ENCODE results near the gene TMEM126B.
A peak's percentile ranks its signal among the peaks of the same experiment; 100 is the strongest.
"Not testable (repeated sequence)": the region's sequence is repeated elsewhere in the genome, so short reads cannot be mapped to it uniquely, and the experiment has no call there.

TMEM126B gene

DNA sequence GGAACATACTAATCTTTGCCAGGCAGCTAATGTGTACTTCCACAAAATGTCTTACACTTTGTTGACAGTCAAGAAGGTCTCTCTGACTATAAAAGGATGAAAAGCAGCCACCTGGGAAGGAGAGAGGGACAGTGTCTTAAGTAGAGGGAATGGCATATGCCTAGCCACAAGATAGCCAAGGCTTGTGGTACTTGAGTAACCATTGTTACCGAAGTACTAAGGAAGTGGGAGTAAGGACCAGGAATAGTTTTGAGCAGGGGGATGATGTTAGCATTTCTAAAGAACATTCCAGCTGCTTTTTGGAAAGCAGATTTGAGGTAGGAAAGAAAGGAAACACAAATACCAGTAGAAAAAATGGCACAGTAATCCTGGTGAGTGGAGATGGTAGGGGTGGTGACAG, 22.7 kb downstream of the TMEM126B start:
- no peak for DNase-seq

DNA sequence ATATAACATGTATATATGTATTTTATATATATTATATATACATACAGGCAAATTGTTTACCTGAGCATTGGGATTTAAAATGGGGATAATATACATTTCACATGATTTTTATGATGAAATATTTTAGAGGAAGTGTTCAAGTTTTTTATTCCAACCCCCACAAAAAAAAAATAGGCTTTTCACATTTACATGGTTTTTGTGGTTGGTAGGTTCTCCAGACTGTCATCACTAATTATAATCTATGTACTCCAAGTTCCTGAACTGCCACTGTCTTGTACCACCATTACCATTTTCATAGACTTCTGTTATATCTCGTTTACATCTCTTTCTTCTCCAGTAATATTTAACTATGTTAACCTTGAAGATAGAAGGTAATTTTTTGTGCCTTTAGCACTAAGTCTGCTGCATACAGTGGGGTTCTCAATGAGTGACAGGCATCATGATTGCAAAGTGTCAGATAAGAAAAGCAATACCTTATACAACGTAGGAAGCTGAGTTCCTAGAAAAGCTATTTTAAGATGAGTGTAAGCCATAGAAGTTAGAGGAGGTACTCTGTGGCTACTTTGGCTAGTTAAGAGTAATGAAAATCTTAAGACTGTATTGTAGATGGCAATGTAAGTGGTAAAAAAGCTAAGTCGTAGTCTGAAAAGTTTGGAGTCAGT, 24.5 kb downstream of the TMEM126B start:
- no peak for DNase-seq

DNA sequence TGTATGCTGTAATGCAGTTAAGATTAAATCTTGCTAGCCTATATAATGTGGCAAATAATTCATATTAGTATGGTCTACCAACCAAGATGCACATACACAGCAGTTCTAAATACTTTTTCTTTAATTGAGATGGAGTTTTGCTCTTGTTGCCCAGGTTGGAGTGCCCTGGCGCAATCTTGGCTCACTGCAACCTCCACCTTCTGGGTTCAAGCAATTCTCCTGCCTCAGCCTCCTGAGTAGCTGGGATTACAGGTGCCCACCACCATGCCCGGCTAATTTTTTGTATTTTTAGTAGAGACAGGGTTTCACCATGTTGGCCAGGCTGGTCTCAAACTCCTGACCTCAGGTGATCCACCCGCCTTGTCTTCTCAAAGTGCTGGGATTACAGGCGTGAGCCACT, 25.9 kb downstream of the TMEM126B start:
- not testable (repeated sequence) for DNase-seq

DNA sequence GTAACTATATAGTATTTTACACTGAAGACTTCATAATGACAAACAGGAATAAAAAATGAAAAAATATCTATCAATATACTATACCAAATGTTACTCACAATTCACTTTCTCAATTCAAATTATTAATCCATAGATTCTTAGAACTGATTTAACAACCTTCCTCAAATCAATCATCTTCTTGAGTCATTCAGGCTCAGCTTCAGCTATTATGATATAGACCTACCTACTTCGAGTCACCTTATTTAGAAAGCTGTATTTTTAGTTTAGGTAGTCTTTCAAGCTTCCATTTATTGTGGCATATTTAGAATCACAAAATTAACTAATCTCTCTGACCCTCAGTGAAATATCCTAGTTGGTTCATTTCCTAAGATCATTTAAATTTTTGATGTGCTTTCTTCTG, 28.4 kb downstream of the TMEM126B start:
- no peak for DNase-seq

DNA sequence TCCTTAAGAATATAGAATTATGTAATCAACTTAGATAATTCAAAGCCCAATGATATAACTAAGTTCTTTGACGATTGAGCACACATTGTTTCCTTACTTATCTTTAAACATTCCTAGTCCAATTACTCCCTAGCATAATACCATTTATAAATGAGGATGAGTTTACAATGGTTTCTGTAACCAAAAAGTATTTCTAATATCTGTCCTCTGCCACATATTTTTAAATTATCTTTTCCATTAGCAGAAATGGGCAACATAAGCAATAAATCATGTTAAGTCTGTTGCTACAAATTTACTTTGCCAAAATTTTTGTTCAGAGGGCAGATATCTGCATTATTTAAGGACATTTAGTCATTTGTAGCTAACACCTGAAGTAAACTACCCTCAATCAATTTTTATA, 29.8 kb downstream of the TMEM126B start:
- DNase-seq, result no peak

DNA sequence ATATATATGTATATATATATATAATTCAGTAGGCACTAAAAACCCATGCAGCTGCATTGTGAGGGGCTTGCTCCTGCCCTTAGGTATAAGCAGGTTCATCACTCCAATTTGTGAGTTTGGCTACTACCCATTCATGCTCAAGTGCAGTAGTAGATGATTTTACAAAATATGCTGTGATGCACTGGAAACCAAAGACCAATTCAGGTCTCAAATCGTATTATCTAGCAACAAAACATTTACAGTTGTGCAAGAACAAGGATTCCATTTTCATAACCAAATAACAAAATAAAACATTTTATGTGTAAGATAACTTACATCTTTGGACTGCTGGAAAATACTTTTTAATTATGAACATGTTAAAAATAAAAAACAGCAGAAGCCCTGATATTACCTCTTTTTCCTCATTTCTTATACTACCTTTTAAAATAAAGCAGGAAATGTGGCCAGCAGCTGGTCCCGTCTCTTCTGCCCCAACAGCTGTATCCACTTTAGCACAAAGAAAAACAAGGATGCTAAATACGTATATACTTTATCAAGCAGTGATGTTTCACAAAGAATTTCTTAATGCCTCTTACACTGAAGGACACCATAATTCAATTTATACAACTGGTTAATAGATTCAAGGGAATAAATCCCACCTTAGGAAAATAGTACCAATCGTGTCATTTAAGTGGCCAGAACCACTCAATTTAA, 33.7 kb downstream of the TMEM126B start:
- no peak for DNase-seq

DNA sequence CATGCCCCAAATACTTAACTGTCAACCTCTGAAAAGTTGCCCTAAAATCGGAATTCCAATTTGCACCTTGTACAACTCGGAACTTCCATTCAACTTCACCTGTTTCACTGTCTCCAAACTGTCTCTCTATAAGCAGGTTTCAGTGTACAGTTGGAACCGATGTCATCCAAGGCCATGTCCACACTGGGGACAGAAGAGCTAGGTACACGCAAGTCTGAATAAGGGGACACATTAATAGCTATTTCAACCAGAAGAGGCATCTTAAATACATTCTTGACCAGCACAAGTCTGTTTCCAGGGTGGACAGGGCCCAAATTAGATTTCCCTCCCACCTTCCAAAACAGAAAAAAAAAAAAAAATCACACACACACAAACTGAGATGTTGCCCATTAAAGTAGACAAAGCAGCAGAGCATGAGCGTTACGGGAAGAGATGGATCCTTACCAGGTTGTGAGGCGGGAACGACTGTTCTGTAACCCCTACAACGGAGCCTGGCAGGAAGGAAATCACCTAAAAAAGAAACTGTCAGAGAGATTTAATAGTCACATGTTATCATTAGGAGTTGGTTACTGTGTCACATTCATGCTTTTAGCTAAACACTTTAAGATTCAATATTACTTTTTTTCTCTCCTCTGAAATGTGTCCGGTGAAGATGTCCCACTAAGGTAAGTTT, 34.8 kb downstream of the TMEM126B start:
- no peak for DNase-seq

DNA sequence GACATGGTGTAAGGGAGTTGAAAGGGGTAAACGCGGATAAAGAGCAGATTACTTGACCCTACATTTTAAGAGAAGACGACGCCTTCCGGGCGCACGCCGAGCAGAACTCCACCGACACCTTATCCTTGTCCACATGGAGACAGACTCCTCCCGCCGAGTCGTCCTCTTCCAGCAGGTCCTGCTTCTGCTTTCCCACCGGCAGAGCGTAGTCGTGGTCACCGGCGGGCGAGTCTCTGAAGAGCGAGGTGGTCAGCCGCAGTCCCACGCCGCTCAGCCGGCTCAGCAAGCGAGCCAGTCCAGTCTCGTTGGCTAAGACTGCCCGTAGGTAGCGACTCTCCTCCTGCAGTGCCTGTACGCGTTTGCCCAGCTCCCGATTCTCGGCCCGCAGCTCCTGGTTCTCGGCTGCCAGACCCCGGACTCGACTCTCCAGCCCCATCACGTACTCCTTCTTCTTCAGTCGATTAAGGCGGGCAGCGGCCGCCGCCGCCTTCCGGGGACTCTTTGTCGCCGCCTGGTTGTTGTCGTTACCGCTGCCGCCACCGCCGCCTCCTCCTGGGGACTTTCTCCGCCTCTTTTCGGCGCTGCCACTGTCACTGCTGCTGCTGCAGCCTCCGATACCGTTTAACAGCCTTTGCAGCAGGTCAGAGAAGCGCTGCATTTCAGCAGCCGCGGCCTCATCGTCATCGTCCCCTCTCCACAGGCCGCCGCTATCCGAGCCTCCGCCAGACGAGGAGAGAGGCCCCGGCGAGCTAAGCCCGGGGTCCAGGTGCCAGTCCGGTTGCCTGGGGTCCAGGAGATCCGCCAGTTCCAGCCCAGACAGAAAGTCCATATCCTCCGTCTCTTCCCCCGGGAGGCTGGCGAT, 35.6 kb downstream of the TMEM126B start:
- DNase-seq, result peak; percentile 90

DNA sequence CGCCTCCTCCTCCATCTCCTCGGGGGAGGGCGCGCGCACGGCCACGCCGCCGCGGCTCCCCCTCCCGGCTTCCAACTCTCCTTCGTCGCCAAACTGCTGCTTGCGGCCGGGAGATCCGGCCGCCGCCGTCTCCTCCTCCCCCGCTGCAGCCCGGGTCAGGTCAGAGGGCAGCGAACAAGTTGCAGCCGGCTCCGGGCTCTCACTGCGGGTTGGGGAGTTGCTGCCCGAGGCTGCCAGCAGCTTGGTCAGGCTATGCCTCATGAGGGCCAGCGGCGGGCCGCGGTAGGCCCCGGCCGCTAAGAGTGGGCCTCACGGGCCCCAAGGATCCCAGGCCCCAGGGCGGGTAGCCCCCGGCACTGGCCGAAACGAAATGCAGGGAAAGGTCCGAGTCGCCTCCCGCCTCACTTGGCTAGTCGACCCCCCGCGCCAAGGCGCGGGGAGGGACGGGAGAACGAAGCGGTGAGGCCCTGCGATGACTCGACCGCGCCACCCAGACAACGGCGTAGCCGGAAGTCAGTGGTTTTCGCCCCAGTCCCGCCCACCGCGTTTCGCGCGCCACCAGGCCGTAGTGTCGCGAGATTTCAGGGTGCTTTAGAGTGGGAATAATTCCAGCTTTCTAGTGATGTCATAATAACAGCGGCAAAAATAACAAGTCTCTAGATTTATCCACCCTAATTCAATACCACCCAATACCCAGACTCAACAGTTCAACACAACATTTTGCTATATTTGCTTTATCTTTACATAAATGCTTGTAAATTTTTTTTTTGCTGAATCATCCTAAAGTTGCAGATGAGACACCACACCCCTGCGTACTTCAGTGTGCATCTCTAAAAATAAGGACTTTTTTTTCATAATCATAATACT, 36.5 kb downstream of the TMEM126B start, which contains the start of gene CREBZF:
Gene CREBZF (minus strand): TSS at position 515 of the 867 bp plus-strand sequence. CDS start 254 bp downstream, at position 261.
- peak; percentile 97 for DNase-seq

DNA sequence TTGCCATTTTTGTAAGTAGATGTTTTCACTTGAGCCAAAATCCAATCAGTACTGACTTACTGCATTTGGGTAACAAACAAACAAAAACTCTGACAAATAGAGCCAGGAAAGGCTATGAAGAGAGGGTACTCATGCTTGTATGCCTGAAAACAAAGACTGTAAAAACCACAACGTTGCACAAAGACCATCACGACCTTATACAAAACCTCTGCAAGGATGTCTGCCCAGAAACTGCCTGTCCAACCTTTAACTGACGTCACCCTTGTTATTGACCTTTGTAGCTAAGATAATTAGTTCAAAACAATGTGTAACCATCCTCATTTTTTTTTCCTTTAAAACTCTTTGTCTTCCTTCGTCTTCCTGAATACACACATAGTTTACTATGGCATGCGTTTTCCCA, 37.3 kb downstream of the TMEM126B start:
- DNase-seq, result no peak

DNA sequence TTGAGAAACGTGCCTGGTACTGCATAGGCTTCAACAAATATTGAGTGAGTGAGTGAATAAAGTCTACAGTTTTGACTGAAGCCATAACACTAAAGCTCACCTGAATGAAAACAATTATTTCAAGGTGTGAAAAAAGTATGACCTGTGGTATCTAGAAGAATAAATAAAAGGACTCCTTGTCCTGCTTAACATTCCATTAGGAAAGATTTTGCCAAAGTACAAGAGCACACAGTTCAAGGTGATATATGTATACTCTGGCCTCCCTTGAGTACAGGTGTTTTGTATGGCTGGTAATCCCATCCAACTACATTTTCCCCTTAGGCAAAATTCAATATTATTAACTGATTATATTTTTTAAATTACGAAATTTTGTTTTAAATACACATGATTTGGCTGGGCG, 38.3 kb downstream of the TMEM126B start:
- DNase-seq, result no peak

DNA sequence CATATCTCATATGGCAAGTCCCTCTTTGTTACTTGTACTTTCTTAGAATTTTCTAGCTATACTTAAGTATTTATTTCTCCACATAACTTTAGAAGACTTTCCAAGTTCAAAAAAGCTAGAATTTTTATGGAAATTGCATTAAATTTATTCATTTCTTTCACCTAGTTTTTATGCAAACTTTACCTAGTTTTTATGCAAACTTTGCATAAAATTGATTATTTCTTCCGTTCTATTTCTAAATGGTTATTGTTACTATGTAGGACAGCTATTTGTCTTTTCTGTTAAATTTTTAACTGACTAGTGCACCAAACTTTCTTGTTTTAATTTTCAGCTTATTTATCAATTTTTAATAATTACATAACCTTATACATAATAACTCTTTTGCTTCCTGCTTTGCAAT, 39.8 kb downstream of the TMEM126B start:
- DNase-seq, result no peak

DNA sequence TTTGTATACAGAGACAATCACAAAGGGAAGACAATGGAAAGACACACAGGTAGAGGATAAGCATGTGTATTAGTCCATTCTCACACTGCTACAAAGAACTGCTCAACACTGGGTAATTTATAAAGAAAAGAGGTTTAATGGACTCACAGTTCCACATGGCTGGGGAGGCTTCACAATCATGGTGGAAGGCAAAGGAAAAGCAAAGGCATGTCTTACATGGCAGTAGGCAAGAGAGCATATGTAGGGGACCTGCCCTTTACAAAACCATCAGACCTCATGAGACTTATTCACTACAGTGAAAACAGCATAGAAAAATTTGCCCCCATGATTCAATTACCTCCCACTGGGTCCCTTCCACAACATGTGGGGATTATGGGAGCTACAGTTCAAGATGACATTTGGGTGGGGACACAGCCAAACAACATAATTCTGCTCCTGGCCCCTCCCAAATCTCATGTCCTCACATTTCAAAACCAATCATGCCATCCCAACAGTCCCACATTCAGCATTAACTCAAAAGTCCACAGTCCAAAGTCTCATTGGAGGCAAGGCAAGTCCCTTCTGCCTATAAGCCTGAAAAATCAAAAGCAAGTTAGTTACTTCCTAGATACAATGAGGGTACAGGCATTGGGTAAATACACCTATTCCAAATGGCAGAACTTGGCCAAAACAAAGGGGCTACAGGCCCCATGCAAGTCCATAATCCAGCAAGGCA, 42.7 kb downstream of the TMEM126B start:
- DNase-seq, result not testable (repeated sequence)

DNA sequence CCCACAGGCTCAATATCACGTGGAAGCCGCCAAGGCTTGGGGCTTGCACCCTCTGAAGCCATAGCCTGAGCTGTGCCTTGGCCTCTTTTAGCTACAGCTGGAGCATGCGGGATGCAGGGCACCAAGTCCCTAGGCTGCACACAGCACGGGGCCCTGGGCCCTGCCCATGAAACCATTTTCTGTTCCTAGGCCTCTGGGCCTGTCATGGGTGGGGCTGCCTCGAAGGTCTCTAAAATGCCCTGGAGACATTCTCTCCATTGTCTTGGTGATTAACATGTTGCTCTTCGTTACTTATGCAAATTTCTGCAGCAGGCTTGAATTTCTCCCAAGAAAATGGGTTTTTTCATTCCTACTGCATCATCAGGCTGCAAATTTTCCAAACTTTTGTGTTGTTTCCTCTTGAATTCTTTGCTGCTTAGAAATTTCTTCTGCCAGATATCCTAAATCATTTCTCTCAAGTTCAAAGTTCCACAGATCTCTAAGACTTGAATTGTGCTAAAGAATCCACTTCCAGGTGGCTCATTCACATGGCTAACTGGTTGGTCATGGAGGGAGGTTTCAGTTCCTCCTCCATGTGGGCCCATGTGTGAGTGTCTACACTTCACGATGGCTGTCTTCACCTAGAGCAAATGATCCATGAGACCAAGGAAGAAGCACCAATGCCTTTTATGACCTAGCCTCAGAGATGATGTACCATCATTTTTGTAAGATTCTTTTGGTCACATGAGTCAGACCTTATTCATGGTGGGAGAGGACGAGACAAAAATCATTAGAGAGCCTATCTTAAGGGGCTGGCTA, 43.9 kb downstream of the TMEM126B start:
- no peak for DNase-seq

DNA sequence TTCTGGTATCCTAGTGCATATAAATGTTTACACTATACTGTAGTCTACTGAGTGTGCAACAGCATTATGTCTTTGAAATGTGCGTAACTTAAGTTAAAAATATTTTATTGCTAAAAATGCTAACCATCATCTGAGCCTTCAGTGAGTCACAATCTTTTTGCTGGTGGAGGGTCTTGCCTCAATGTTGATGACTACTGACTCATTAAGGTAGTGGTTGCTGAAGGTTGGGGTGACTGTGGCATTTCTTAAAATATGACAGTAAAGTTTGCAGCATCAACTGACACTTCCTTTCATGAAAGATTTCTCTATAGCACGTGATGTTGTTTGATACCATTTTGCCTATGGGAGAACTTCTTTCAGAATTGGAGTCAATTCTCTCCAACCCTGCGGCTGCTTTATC, 45.0 kb downstream of the TMEM126B start:
- no peak for DNase-seq

DNA sequence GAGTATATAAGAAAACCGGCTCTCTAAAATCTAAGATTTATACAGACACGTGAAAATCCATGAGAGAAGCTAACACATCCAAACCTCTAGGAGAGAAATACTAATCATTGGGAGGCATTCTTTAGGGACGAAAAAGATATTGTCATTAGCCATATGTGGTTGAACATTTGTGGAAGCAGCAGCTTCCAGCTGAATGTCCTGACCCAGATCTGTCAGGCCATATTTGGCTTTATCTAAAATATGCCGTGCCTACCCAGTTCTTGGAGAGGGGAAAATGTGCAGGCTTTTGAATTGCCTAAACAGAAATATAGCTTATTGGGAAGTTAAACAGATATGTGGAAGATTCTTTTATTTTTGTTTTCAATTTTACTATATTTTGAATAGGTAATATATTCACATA, 51.2 kb downstream of the TMEM126B start:
- no peak for DNase-seq

DNA sequence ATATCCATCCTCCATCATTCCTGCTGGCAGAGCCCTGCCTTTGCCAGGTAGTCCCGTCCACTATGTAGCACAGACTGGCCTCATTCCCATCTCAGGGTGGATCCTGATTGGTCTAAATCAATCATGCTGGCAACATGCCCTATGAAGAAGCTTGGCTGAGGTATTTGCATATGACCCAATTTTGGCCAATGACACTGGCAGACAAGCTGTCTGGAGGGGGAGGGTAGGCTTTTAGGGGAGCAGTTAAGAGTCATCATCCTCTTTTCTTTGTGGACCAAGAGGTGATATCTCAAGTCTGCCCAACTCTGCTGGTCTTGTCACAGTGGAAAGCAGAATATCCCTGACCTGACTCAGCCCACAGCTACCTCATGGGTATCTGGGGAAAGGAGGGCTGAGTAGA, 52.5 kb downstream of the TMEM126B start:
- DNase-seq, result no peak

DNA sequence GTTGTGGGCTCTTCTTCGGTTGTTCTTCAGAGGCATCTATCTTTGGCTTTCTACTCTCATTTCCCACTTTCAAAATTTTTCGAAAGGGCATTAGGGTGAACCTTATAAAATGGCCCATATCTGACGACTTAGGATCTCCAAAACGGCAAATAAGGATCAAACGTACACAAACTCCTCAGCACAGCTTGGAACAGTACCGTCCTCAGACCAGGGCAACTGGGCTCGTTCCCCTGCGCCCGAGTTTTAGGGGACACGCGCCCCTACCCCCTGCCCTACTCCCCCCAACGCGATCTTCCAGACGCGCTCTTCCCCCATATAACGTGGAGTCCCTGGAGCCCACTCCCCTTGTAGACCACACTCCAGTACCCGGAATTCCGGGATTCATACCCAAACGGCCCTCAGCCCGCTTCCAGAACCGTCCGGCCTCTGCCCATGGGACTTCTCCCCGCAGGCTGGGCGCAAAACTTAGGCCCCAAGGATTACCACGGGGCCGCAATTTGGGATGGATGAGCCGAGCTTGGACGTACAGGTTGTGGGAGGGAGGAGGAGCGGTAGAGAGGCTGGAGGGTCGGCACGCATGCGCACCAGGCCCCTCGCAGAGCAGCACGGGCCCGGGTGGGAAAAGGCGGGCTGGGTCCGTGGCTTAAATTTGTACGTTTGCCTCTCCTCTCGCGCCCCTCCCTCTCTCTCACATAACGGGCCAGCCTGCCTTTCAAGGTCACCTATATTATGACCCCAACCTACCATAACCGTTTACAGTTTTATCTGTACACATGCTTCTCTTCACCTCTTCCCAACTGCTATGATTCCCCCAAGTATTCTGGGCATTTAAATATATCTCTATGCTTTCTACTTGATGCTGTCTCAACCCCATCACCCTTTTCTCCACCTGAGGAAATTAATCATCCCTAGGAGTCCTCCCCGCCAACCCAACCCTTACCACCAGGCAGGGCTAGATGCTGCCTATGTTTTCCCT, 54.2 kb downstream of the TMEM126B start:
- DNase-seq, result peak; percentile 68

DNA sequence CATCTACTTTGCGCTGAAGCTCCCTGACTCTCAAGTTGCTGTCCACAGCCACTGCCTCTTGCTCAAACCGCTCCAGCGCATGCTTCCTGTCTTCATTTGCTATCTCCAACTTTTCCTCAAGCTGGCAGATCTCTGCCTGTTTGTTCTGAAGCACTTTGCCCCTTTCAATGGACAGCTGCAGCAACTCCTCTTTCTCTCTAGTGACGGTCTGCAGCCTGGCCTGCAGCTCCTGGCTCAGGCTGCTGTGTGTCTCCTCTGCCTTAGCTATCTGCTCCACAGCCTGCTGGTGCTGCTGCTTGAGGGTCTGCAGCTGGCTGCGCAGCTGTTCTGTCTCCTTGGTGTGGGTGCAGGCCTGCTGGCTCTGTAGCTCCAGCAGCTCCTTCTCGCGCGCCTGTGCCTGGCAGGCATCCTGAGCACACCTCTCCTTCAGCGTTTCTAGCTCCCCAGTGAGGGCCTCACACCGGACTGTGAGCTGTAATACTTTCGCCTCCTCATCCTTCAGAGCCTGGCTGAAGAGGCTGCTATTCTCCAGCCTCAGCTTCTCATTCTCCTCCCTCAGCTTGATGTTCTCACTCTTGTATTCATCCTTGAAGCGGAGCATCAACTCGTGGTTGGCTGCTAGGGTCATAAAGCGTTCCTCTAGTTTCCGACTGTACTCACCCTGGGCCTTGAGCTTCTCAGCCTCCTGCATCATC, 56.9 kb downstream of the TMEM126B start:
- no peak for DNase-seq
